Measurements from ENCODE around the gene DMRT2.

Gene DMRT2

DNA sequence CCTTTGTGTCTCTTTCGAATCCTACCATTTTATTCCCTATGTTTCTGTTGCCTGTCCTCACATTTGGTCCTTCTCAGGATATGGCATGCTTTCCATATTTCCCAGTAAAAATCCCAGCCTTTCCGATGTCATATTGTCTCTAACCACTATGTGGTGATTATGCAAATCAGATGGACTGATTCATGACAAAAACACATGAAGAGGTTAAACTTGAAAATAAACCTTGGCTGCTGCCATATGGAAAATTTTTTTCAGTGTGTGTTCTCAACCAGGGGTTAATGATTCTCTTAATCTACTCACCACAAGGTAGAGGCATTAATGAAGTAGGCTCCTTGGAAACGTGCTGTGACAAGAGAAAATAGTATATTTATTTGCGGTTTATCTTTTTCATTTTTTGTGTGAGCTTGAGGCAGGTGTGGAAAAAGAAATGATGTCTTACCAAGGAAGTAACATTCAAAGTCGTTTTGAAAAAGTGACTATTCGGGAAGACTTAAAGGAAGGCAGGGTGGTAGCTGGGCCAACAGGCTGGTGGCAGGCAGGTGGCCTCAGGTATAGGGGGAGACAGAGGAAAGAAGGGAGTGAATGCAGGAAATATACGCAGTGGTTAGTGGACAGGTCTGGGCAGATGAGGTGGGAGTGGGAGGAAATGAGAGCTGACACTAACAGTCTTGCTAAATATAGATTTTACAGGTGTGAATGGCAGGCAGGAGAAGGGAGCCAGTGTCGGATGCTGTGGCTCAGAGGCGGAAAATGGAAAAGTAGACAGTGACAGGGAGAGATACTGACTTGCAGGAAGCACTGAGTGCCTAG is 46.2 kb downstream of the DMRT2 start:
- no peak for DNase-seq

DNA sequence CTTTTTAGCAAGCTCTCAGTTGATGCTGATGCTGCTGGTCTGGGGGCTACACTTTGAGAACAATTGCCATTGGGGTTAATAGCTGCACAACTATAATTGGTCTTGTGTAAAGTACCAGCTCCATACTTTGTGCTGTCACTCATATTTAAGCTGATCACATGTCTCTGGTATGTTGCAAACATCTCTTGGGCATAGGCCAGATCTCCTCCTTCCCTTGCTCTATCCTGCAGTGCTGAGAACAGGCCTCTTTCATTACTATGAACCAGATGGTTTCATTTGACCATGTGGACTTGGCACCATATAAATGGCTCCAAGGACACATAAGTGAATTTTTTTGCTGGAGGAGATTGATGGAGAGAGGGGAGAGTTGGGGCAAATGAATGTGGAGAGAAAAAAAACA is 48.4 kb downstream of the DMRT2 start:
- no peak for DNase-seq

DNA sequence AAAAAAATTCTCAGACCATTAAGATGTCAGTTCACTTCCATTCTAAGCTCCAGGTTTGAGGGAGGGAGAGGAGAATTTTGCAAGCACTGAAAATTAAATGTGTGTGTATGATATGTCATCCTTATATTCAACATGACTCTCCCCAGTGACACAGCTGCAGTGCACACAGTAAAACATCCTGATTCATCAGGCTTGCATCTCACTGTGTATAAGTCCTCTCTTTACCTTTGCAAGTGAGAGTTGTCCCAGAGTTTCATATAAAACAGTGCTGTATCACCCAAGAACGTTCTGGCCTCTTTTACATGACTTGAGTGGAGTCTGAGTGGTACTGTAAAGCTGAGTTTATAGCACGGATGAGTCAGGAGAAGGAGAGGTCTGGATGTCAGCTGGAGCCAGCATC is 50.0 kb downstream of the DMRT2 start:
- no peak for DNase-seq

DNA sequence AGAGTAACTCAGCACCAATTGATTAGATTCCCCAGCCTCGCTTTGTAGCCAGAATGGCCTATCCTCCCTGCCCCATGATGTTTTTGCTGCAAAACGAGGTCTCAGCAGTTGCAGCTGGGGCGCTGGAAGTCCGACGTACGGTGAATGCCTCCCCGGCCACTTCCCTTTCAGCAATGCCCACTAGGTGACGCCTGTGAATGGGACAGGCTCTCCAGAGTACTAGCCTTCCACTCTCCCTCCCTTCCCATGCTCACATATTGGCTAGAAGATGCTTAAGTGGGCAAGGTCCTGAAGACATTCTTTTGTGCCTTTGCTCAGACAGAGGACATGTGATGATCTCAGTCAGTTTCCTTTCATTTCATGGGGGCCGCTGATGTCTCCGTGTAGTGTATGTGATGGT is 50.8 kb downstream of the DMRT2 start:
- DNase-seq, result peak in 3 of 4 experiments; percentile 8 to 28 (median 13)

DNA sequence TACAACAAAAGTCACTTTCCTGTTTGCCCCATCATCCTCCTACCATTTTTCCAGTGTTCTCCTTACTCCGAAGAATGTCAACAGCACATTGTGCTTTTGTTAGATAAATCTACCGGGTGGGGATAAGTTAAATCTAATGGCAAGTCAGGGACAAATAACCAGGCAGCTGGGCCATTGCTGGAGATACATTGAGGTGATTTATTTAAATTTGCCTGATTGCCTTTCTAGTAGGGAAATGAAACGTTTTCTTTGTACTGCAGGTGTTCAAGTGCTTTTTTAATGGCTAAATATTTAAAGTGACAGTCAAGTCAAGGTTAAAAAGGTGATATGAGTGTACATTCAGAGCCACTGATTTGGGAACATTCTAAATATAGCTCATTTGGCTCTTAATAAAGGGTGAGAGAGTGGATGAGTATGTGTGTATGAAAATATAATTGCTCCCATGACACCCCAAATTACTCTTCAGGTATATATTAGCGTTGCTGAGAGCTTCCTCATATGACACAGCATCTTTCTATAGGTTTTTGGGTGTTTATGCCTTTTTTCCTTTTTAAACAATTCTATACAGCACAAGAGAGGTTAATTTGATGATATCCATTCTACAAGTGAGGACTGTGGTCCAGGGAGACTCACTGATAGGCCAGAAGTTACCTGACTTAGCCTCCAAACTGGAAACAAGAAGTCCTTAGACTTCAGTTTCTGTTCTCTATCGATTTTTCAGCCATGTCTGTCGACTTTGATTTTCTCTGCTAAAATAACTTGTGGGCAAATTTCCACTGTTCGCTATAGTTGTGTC is 51.9 kb downstream of the DMRT2 start:
- no peak for DNase-seq

DNA sequence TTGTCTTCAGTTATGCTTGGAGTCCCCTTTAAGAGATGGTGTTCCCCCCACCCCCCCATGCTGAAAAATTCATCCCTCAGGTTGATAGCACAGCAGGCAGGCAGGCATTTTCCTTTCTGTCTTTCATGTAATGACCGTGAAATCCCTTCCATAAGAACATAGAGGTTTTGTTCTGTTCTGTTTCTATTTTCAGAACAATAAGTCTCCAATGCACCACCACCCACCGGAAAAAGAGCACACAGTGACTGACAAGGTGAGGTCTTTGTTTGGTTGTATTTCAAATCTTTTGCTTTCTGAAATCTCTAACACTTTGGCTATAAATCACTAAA is 52.4 kb downstream of the DMRT2 start:
- no peak for DNase-seq

Measured in suppressor macrophage (primary cell).